Subcutaneous abdominal adipose tissue (tissue), 5 donors: ENCODE results near the gene CTBP2.

Experiments used
- H3K27ac ChIP-seq: one replicate; pipeline ENCODE4 v1.7.0; 2013; ENCODE audit warnings: low read depth, mild to moderate bottlenecking, inconsistent platforms, low read length, moderate library complexity
- H3K27me3 ChIP-seq, 5 donors: one replicate each; pipeline ENCODE4 v1.7.0; 2013; ENCODE audit warnings: low read length in 5 of 5, inconsistent platforms in 1 of 5; ENCODE audit not compliant: control insufficient read depth in 5 of 5, insufficient read depth in 4 of 5
- H3K36me3 ChIP-seq, 5 donors: one replicate each; pipeline ENCODE4 v1.7.0; 2013; ENCODE audit warnings: low read length in 5 of 5; ENCODE audit not compliant: control insufficient read depth in 5 of 5, insufficient read depth in 5 of 5
- H3K4me1 ChIP-seq, 5 donors: one replicate each; pipeline ENCODE4 v1.7.0; 2013; ENCODE audit warnings: low read length in 5 of 5, mild to moderate bottlenecking in 3 of 5, moderate library complexity in 1 of 5; ENCODE audit not compliant: control insufficient read depth in 5 of 5, insufficient read depth in 5 of 5
- H3K4me3 ChIP-seq, 5 donors: one replicate each; pipeline ENCODE4 v1.7.0; 2013; ENCODE audit warnings: low read length in 5 of 5, low read depth in 1 of 5
- H3K9ac ChIP-seq, 5 donors: one replicate each; pipeline ENCODE4 v1.7.0; 2013; ENCODE audit warnings: low read length in 5 of 5, mild to moderate bottlenecking in 4 of 5, moderate library complexity in 3 of 5
- H3K9me3 ChIP-seq, 5 donors: one replicate each; pipeline ENCODE4 v1.7.0; 2013; ENCODE audit warnings: low read length in 5 of 5; ENCODE audit not compliant: control insufficient read depth in 5 of 5
- donor health status: healthy.
- donor health status: healthy.
- donor health status: healthy.
- donor health status: healthy.
- donor health status: healthy.

Gene CTBP2

GRCh38 chr10:125043841-125044658 is 116.3 kb downstream of the CTBP2 start:
- Histone ChIP-seq H3K27me3 (no peaks in the 10 kb centered on the region), H3K36me3 (no peaks in the 10 kb centered on the region), H3K9me3 (no peaks in the 10 kb centered on the region), H3K4me1 (peaks cover 18 to 58% (median 42%) of the 10 kb centered on the region in 5 donors), H3K9ac (no peak overlapping the region), H3K4me3 (peak overlapping the region in 3 of 5 donors; percentile 14 to 31 (median 29)), H3K27ac (peak overlapping the region; percentile 17)

- no peak overlapping the region for H3K27ac ChIP-seq
- no peak overlapping the region for H3K9ac ChIP-seq
- peaks cover 0 to 7% (median 0%) of the 10 kb centered on the region in 5 donors for H3K36me3 ChIP-seq
These were observed 118.4 kb downstream of the CTBP2 start for GRCh38 chr10:125041856-125042506.

GRCh38 chr10:125039354-125039769 is 121.0 kb downstream of the CTBP2 start:
- no peak overlapping the region for H3K4me3 ChIP-seq
- no peaks in the 10 kb centered on the region for H3K27me3 ChIP-seq
- no peak overlapping the region for H3K27ac ChIP-seq
- H3K4me1 ChIP-seq, result peaks cover 8 to 50% (median 44%) of the 10 kb centered on the region in 5 donors
- no peak overlapping the region for H3K9ac ChIP-seq
- H3K36me3 ChIP-seq, result peaks cover 0 to 12% (median 2%) of the 10 kb centered on the region in 5 donors
- H3K9me3 ChIP-seq, result no peaks in the 10 kb centered on the region

More at GRCh38 chr10:125041856-125042506, 118.4 kb downstream of the CTBP2 start:
- Histone ChIP-seq H3K9me3 (no peaks in the 10 kb centered on the region), H3K27me3 (no peaks in the 10 kb centered on the region), H3K4me3 (no peak overlapping the region), H3K4me1 (peaks cover 14 to 54% (median 45%) of the 10 kb centered on the region in 5 donors)

GRCh38 chr10:125038637-125039036 is 121.7 kb downstream of the CTBP2 start:
- H3K4me1 ChIP-seq, result peaks cover under 1 to 43% (median 37%) of the 10 kb centered on the region in 5 donors
- no peaks in the 10 kb centered on the region for H3K27me3 ChIP-seq
- no peak overlapping the region for H3K4me3 ChIP-seq
- H3K36me3 ChIP-seq, result peaks cover 0 to 12% (median 2%) of the 10 kb centered on the region in 5 donors
- no peak overlapping the region for H3K9ac ChIP-seq
- H3K27ac ChIP-seq, result no peak overlapping the region
- no peaks in the 10 kb centered on the region for H3K9me3 ChIP-seq

- Histone ChIP-seq H3K9me3 (no peaks in the 10 kb centered on the region), H3K4me3 (no peak overlapping the region), H3K27me3 (no peaks in the 10 kb centered on the region), H3K36me3 (peaks cover 0 to 23% (median 6%) of the 10 kb centered on the region in 5 donors), H3K4me1 (peaks cover 0 to 34% (median 33%) of the 10 kb centered on the region in 5 donors), H3K27ac (no peak overlapping the region), H3K9ac (no peak overlapping the region)
These were observed 123.1 kb downstream of the CTBP2 start for GRCh38 chr10:125037145-125037877.

GRCh38 chr10:125035588-125036295 is 124.6 kb downstream of the CTBP2 start:
- peak overlapping the region in 1 of 5 donors; percentile 24 for H3K9ac ChIP-seq
- no peaks in the 10 kb centered on the region for H3K9me3 ChIP-seq
- no peak overlapping the region for H3K27ac ChIP-seq
- H3K4me1 ChIP-seq, result peaks cover 0 to 33% (median 32%) of the 10 kb centered on the region in 5 donors
- H3K36me3 ChIP-seq, result peaks cover 0 to 24% (median 6%) of the 10 kb centered on the region in 5 donors
- no peaks in the 10 kb centered on the region for H3K27me3 ChIP-seq
- no peak overlapping the region for H3K4me3 ChIP-seq

- Histone ChIP-seq H3K4me3 (no peak overlapping the region), H3K36me3 (peaks cover 0 to 24% (median 6%) of the 10 kb centered on the region in 5 donors), H3K27me3 (no peaks in the 10 kb centered on the region), H3K27ac (no peak overlapping the region), H3K9ac (no peak overlapping the region), H3K4me1 (peaks cover 1 to 37% (median 33%) of the 10 kb centered on the region in 5 donors), H3K9me3 (no peaks in the 10 kb centered on the region)
These were observed 125.2 kb downstream of the CTBP2 start for GRCh38 chr10:125035136-125035535.

- Histone ChIP-seq H3K9ac (no peak overlapping the region), H3K27ac (no peak overlapping the region), H3K9me3 (no peaks in the 10 kb centered on the region), H3K27me3 (no peaks in the 10 kb centered on the region), H3K4me3 (no peak overlapping the region), H3K4me1 (peaks cover 1 to 37% (median 33%) of the 10 kb centered on the region in 5 donors), H3K36me3 (peaks cover 0 to 24% (median 6%) of the 10 kb centered on the region in 5 donors)
These were observed 125.7 kb downstream of the CTBP2 start for GRCh38 chr10:125034675-125035074.

GRCh38 chr10:125033146-125033924 is 127.0 kb downstream of the CTBP2 start:
- Histone ChIP-seq H3K4me1 (peaks cover 1 to 24% (median 24%) of the 10 kb centered on the region in 5 donors), H3K9me3 (no peaks in the 10 kb centered on the region), H3K9ac (no peak overlapping the region), H3K36me3 (peaks cover 0 to 19% (median 6%) of the 10 kb centered on the region in 5 donors), H3K27ac (no peak overlapping the region), H3K27me3 (no peaks in the 10 kb centered on the region), H3K4me3 (no peak overlapping the region)
